NCI-H82 (cell line): ENCODE data around the gene RNF25.

Experiments
- DNase-seq: peaks from one replicate; lab custom pipeline; 2025; lab: John Stamatoyannopoulos, UW

Gene RNF25

GRCh38 chr2:218679119-218679518 lies 7.3 kb upstream of the RNF25 start:
- no peak for DNase-seq

GRCh38 chr2:218671097-218671653 lies 627 bp downstream of the RNF25 start:
- DNase-seq = no peak

GRCh38 chr2:218664653-218665052 lies 7.1 kb downstream of the RNF25 start:
- DNase-seq = no peak

GRCh38 chr2:218663901-218664300 lies 7.9 kb downstream of the RNF25 start:
- no peak for DNase-seq

- DNase-seq = no peak
These were observed 9.0 kb downstream of the RNF25 start for GRCh38 chr2:218662827-218663226.

- DNase-seq = no peak
These were observed 9.4 kb downstream of the RNF25 start for GRCh38 chr2:218662377-218662776.

- no peak for DNase-seq
These were observed 11.8 kb downstream of the RNF25 start for GRCh38 chr2:218659988-218660358.

GRCh38 chr2:218659258-218659987 lies 12.4 kb downstream of the RNF25 start, which contains the start of the genes BCS1L and ZNF142:
TSS of gene BCS1L (plus strand) at chr2:218659683. CDS start at chr2:218660988, 1,305 bp downstream.
TSS of gene ZNF142 (minus strand) at chr2:218659623. CDS start at chr2:218656429, 3,194 bp downstream.
- peak; percentile 97 for DNase-seq

GRCh38 chr2:218658671-218659257 lies 13.0 kb downstream of the RNF25 start:
- peak; percentile 80 for DNase-seq

- no peak for DNase-seq
These were observed 16.1 kb downstream of the RNF25 start for GRCh38 chr2:218655751-218656150.

- DNase-seq = no peak
These were observed 23.1 kb downstream of the RNF25 start for GRCh38 chr2:218648787-218649100.

- DNase-seq = peak; percentile 71
These were observed 23.6 kb downstream of the RNF25 start for GRCh38 chr2:218648088-218648786.

- no peak for DNase-seq
These were observed 26.7 kb downstream of the RNF25 start for GRCh38 chr2:218645126-218645525.

GRCh38 chr2:218644721-218645120 lies 27.1 kb downstream of the RNF25 start:
- no peak for DNase-seq

- no peak for DNase-seq
These were observed 28.0 kb downstream of the RNF25 start for GRCh38 chr2:218643751-218644310.

GRCh38 chr2:218642786-218643185 lies 29.0 kb downstream of the RNF25 start:
- no peak for DNase-seq

- no peak for DNase-seq
These were observed 29.6 kb downstream of the RNF25 start for GRCh38 chr2:218642121-218642656.

GRCh38 chr2:218638372-218638771 lies 33.4 kb downstream of the RNF25 start:
- no peak for DNase-seq

- DNase-seq = no peak
These were observed 36.1 kb downstream of the RNF25 start for GRCh38 chr2:218635719-218636118.

- no peak for DNase-seq
These were observed 40.0 kb downstream of the RNF25 start for GRCh38 chr2:218631837-218632236.

- no peak for DNase-seq
These were observed 43.9 kb downstream of the RNF25 start for GRCh38 chr2:218627939-218628338.

GRCh38 chr2:218626369-218626768 lies 45.4 kb downstream of the RNF25 start:
- no peak for DNase-seq
